ENCODE measurements around the gene EIF5B. TPM values are rescaled to one million over a fixed set of nuclear protein-coding genes. Genes with fewer than 3 reads are reported as not detected.

The EIF5B gene
- total and polyA plus RNA-seq, 2 of the 4 experiments (the other 2 are of a cell fraction) = 19.7 to 21.8 TPM

- H3K18ac ChIP-seq (ENCODE audit: low read depth, low read length) = no peak overlapping the region
- H2BK15ac ChIP-seq (ENCODE audit: low read depth, low read length) = no peak overlapping the region
- no peak overlapping the region for H4K5ac ChIP-seq (ENCODE audit: low read depth, low read length)
- intact Hi-C loops (cut with micrococcal nuclease) (no loop called here), in situ Hi-C loops (cut with MboI; ENCODE audit: low sequenced_read_pairs) (no loop called here), dilution Hi-C loops (cut with HindIII; ENCODE audit: low sequenced_read_pairs, unreplicated experiment) (no loop called here)
- no peak for TF ChIP-seq ELK1 (IDR thresholded peaks at IDR 0.05; ENCODE audit: borderline replicate concordance, low read depth, low read length)
- TF ChIP-seq RCOR1 (IDR thresholded peaks at IDR 0.05; ENCODE audit: insufficient replicate concordance, low read length) = no peak
- TF ChIP-seq BHLHE40 (IDR thresholded peaks at IDR 0.05; ENCODE audit: low read depth, low read length) = no peak
- no peak for TF ChIP-seq USF2 (IDR thresholded peaks at IDR 0.05; ENCODE audit: low read depth, low read length)
- no peak for TF ChIP-seq MAFK (IDR thresholded peaks at IDR 0.05; ENCODE audit: low read depth, low read length)
- TF ChIP-seq MAZ (IDR thresholded peaks at IDR 0.05; ENCODE audit: borderline replicate concordance, low read depth, low read length) = no peak
- no peak for TF ChIP-seq SMC3 (IDR thresholded peaks at IDR 0.05; ENCODE audit: low read depth, low read length)
- no peak for TF ChIP-seq RFX5 (IDR thresholded peaks at IDR 0.05; ENCODE audit: low read depth, low read length)
- no peak for TF ChIP-seq FOS (IDR thresholded peaks at IDR 0.05; ENCODE audit: low read depth, low read length)
- no peak for TF ChIP-seq MXI1 (IDR thresholded peaks at IDR 0.05; ENCODE audit: borderline replicate concordance, low read depth, low read length)
- no peak for TF ChIP-seq CHD1 (IDR thresholded peaks at IDR 0.05; ENCODE audit: low read depth, low read length)
- H3K27ac ChIP-seq (ENCODE audit: insufficient read depth, low read length) = no peak overlapping the region
- no peak overlapping the region for H2AFZ ChIP-seq (replicated peaks; ENCODE audit: low read length, poor library complexity)
- H3K4me1 ChIP-seq (ENCODE audit: control insufficient read depth, insufficient read depth, low read length) = no peaks in the 10 kb centered on the region
- H3K9ac ChIP-seq (ENCODE audit: low read depth, low read length) = no peak overlapping the region
- ATAC-seq (ENCODE audit: low read depth) (no peak), DNase-seq (no peak)
- no peak overlapping the region for H2BK120ac ChIP-seq (ENCODE audit: low read depth, low read length)
- WGBS, 2 experiments (ENCODE audit: extremely low coverage in 2 of 2, insufficient read length in 1 of 2) = no CpG with 5 or more reads among the region's 6 CpGs
- no peak overlapping the region for H4K8ac ChIP-seq (ENCODE audit: low read depth in 2 of 2, low read length in 2 of 2)
- H2AK5ac ChIP-seq (ENCODE audit: low read depth, low read length) = no peak overlapping the region
- peaks cover 38% of the 10 kb centered on the region for H3K36me3 ChIP-seq (ENCODE audit: control insufficient read depth, insufficient read depth, low read length)
- H3K56ac ChIP-seq (ENCODE audit: extremely low read depth, insufficient read depth, low read length) = no peak overlapping the region
- CTCF ChIA-PET = no interaction called here
- H3K9me3 ChIP-seq (ENCODE audit: control insufficient read depth, insufficient read depth, low read length) = no peaks in the 10 kb centered on the region
- H3K4ac ChIP-seq (ENCODE audit: low read depth, low read length) = no peak overlapping the region
- H3K4me2 ChIP-seq (ENCODE audit: low read depth, low read length) = no peak overlapping the region
- no peak overlapping the region for H3K4me3 ChIP-seq (ENCODE audit: insufficient read depth, low read depth, low read length)
- no peaks in the 10 kb centered on the region for H3K27me3 ChIP-seq (ENCODE audit: control insufficient read depth, insufficient read depth, low read length)
- H3K79me1 ChIP-seq (ENCODE audit: low read depth in 1 of 2, low read length in 2 of 2) = peaks cover 0 to 9% of the 10 kb centered on the region in 2 experiments; a peak in 3 of 4 replicates
- POLR2A ChIA-PET (ENCODE audit: unreplicated experiment) = no interaction called here
- H2BK5ac ChIP-seq (ENCODE audit: low read depth, low read length, poor library complexity, severe bottlenecking) = no peak overlapping the region
- no TSS peak for BruUV-seq (replicated peaks)
- H2AK9ac ChIP-seq (replicated peaks; ENCODE audit: low read depth, low read length, poor library complexity) = no peak overlapping the region
- no peaks in the 10 kb centered on the region for H4K20me1 ChIP-seq (ENCODE audit: insufficient read depth, low read length)
- H3K23ac ChIP-seq (ENCODE audit: low read depth, low read length) = no peak overlapping the region
- no peak overlapping the region for H2BK20ac ChIP-seq (ENCODE audit: low read depth, low read length)
- no peaks in the 10 kb centered on the region; the same call in 1 of the 2 replicates for H3K9me1 ChIP-seq (ENCODE audit: insufficient read depth, low read length)
- H4K91ac ChIP-seq (ENCODE audit: insufficient read depth, low read depth, low read length) = no peak overlapping the region
- no peak overlapping the region for H3K14ac ChIP-seq (replicated peaks; ENCODE audit: low read depth, low read length)
Observed at GRCh38 chr2:99406137-99406536, 68.9 kb downstream of the EIF5B start.
